Activated naive CD4-positive, alpha-beta T cell treated with anti-CD3 and anti-CD28 coated beads, Interleukin-2, amount 10 ng/mL, durations not matched to agents 7 days and 5 days (primary cell): ENCODE data around the gene IL20.
"Not testable (repeated sequence)": the region's sequence is repeated elsewhere in the genome, so short reads cannot be mapped to it uniquely, and the experiment has no call there.

Experiments used
- CTCF ChIA-PET: fragments of 350-600 bp; sonication (Branson Sonifier 250); formaldehyde crosslinking; loops from one replicate; lab custom pipeline; 2021; ENCODE audit warnings: antibody characterized with exemption; lab: Charles Lee
- DNase-seq: peaks from one replicate; pipeline ENCODE4 v3.0.0-alpha.2; 2020
- H3K27ac Mint-ChIP-seq: one replicate; pipeline ENCODE4 v1.8.0; 2021; ENCODE audit warnings: mild to moderate bottlenecking, moderate library complexity, mixed read lengths
- H3K27me3 Mint-ChIP-seq: one replicate; pipeline ENCODE4 v1.8.0; 2021; ENCODE audit warnings: mild to moderate bottlenecking, mixed read lengths
- H3K36me3 Mint-ChIP-seq: one replicate; pipeline ENCODE4 v1.8.0; 2021; ENCODE audit warnings: mixed read lengths
- H3K4me1 Mint-ChIP-seq: one replicate; pipeline ENCODE4 v1.8.0; 2021; ENCODE audit warnings: mixed read lengths
- H3K4me3 Mint-ChIP-seq: one replicate; pipeline ENCODE4 v1.8.0; 2021; ENCODE audit warnings: mild to moderate bottlenecking, moderate library complexity, mixed read lengths
- H3K9me3 Mint-ChIP-seq: one replicate; pipeline ENCODE4 v1.8.0; 2021; ENCODE audit warnings: mixed read lengths

IL20 gene

GRCh38 chr1:206851341-206852010, 13.9 kb upstream of the IL20 start:
- Mint-ChIP-seq H3K36me3 (peaks cover 2% of the 10 kb centered on the region), H3K9me3 (peaks cover 3% of the 10 kb centered on the region), H3K4me1 (peaks cover 11% of the 10 kb centered on the region), H3K27me3 (peaks cover 49% of the 10 kb centered on the region), H3K4me3 (no peak overlapping the region), H3K27ac (no peak overlapping the region)
- CTCF ChIA-PET: no interaction called here
- DNase-seq: no peak

DNA sequence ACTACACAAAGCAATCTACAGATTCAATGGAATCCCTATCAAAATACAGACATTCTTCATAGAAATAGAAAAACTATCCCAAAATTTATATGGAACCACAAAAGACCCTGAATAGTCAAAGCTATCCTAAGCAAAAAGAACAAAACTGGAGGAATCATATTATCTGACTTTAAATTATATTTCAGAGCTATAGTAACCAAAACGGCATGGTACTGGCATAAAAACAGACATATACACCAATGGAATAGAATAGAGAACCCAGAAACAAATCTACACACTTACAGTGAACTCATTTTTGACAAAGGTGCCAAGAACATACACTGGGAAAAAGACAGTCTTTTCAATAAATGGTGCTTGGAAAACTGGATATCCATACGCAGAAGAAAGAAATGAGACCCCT, 12.8 kb upstream of the IL20 start:
- not testable (repeated sequence) for H3K9me3 Mint-ChIP-seq, DNase-seq, H3K4me3 Mint-ChIP-seq, H3K27ac Mint-ChIP-seq, H3K36me3 Mint-ChIP-seq
- CTCF ChIA-PET: interaction anchor here (1.1 to 1.5 kb wide), 2 partner anchors 22 to 118 kb away, joined by 3 read pairs; no protein-coding TSS in a partner anchor
- Mint-ChIP-seq H3K27me3 (peaks cover 47% of the 10 kb centered on the region), H3K4me1 (peaks cover 19% of the 10 kb centered on the region)

DNA sequence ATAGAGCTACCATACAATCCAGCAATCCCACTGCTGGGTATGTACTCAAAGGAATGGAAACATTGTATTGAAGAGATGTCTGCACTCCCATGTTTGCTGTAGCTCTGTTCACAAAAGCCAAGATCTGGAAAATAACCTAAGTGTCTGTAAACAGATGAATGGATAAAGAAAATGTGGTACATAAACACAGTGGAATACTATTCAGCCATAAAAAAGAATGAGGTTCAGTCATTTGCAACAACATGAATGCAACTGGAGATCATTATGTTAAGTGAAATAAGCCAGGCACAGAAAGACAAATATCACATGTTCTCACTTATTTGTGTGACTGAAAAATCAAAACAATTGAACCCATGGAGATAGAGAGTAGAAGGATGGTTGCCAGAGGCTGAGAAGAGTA, 11.7 kb upstream of the IL20 start:
- CTCF ChIA-PET: interaction anchor here (1.1 kb wide), 1 partner anchor 119 kb away, joined by 3 read pairs; no protein-coding TSS in a partner anchor

GRCh38 chr1:206854401-206855129, 10.9 kb upstream of the IL20 start:
- H3K9me3 Mint-ChIP-seq: peaks cover 5% of the 10 kb centered on the region
- H3K27ac Mint-ChIP-seq: no peak overlapping the region
- peaks cover 32% of the 10 kb centered on the region for H3K4me1 Mint-ChIP-seq
- H3K36me3 Mint-ChIP-seq: peaks cover 6% of the 10 kb centered on the region
- CTCF ChIA-PET: interaction anchor here (1.3 to 3.0 kb wide), 2 partner anchors 8 to 19 kb away, joined by 3 to 16 read pairs; no protein-coding TSS in a partner anchor
- no peak overlapping the region for H3K4me3 Mint-ChIP-seq
- no peak for DNase-seq
- peaks cover 37% of the 10 kb centered on the region for H3K27me3 Mint-ChIP-seq

More for the DNA sequence above, 11.7 kb upstream of the IL20 start:
- H3K27me3 Mint-ChIP-seq: peaks cover 43% of the 10 kb centered on the region
- not testable (repeated sequence) for H3K27ac Mint-ChIP-seq, H3K36me3 Mint-ChIP-seq, DNase-seq, H3K9me3 Mint-ChIP-seq, H3K4me3 Mint-ChIP-seq
- peaks cover 24% of the 10 kb centered on the region for H3K4me1 Mint-ChIP-seq

GRCh38 chr1:206855859-206856258, 9.6 kb upstream of the IL20 start:
- DNase-seq: no peak
- peaks cover 8% of the 10 kb centered on the region for H3K36me3 Mint-ChIP-seq
- peaks cover 35% of the 10 kb centered on the region for H3K27me3 Mint-ChIP-seq
- H3K4me3 Mint-ChIP-seq: no peak overlapping the region
- no peak overlapping the region for H3K27ac Mint-ChIP-seq
- peaks cover 5% of the 10 kb centered on the region for H3K9me3 Mint-ChIP-seq
- H3K4me1 Mint-ChIP-seq: peaks cover 38% of the 10 kb centered on the region
- CTCF ChIA-PET: interaction anchor here (1.3 to 3.0 kb wide), 6 partner anchors 9 to 121 kb away, joined by 3 to 16 read pairs (median 6); partner anchors contain the start of gene IL20

GRCh38 chr1:206856674-206857464, 8.6 kb upstream of the IL20 start:
- Mint-ChIP-seq H3K36me3 (peaks cover 6% of the 10 kb centered on the region), H3K27me3 (peaks cover 34% of the 10 kb centered on the region), H3K27ac (no peak overlapping the region), H3K4me1 (peaks cover 38% of the 10 kb centered on the region), H3K9me3 (peaks cover 5% of the 10 kb centered on the region), H3K4me3 (no peak overlapping the region)
- CTCF ChIA-PET: interaction anchor here (0.8 to 3.8 kb wide), 7 partner anchors 8 to 122 kb away, joined by 3 to 19 read pairs (median 6); partner anchors contain the start of gene IL20
- peak; percentile 36 for DNase-seq

GRCh38 chr1:206859082-206859521, 6.3 kb upstream of the IL20 start:
- no peak overlapping the region for H3K4me3 Mint-ChIP-seq
- peaks cover 39% of the 10 kb centered on the region for H3K27me3 Mint-ChIP-seq
- H3K36me3 Mint-ChIP-seq: peaks cover 6% of the 10 kb centered on the region
- CTCF ChIA-PET: interaction anchor here (0.6 to 3.8 kb wide), 9 partner anchors 14 to 316 kb away, joined by 3 to 19 read pairs (median 3); no protein-coding TSS in a partner anchor
- H3K4me1 Mint-ChIP-seq: peaks cover 38% of the 10 kb centered on the region
- H3K27ac Mint-ChIP-seq: peak overlapping the region; percentile 77
- peak; percentile 27 for DNase-seq
- H3K9me3 Mint-ChIP-seq: peaks cover 2% of the 10 kb centered on the region

GRCh38 chr1:206860165-206860564, 5.3 kb upstream of the IL20 start:
- Mint-ChIP-seq H3K27me3 (peaks cover 37% of the 10 kb centered on the region), H3K27ac (no peak overlapping the region), H3K9me3 (peaks cover 2% of the 10 kb centered on the region), H3K4me1 (peaks cover 42% of the 10 kb centered on the region), H3K4me3 (no peak overlapping the region), H3K36me3 (peaks cover 6% of the 10 kb centered on the region)
- CTCF ChIA-PET: interaction anchor here (1.1 to 3.8 kb wide), 5 partner anchors 13 to 126 kb away, joined by 3 to 19 read pairs (median 4); no protein-coding TSS in a partner anchor
- DNase-seq: no peak

- CTCF ChIA-PET: interaction anchor here (1.0 to 5.1 kb wide), 4 partner anchors 46 to 54 kb away, joined by 3 to 40 read pairs (median 22); no protein-coding TSS in a partner anchor
- no peak overlapping the region for H3K4me3 Mint-ChIP-seq
- H3K27me3 Mint-ChIP-seq: peaks cover 51% of the 10 kb centered on the region
- H3K4me1 Mint-ChIP-seq: peaks cover 22% of the 10 kb centered on the region
- H3K36me3 Mint-ChIP-seq: peaks cover 6% of the 10 kb centered on the region
- DNase-seq: no peak
- peaks cover 2% of the 10 kb centered on the region for H3K9me3 Mint-ChIP-seq
- no peak overlapping the region for H3K27ac Mint-ChIP-seq
Measured at GRCh38 chr1:206863266-206863665, 2.2 kb upstream of the IL20 start.

- CTCF ChIA-PET: interaction anchor here (1.0 to 5.1 kb wide), 7 partner anchors 18 to 139 kb away, joined by 3 to 40 read pairs (median 9); no protein-coding TSS in a partner anchor
- no peak overlapping the region for H3K4me3 Mint-ChIP-seq
- no peaks in the 10 kb centered on the region for H3K9me3 Mint-ChIP-seq
- peaks cover 7% of the 10 kb centered on the region for H3K4me1 Mint-ChIP-seq
- H3K27ac Mint-ChIP-seq: no peak overlapping the region
- H3K36me3 Mint-ChIP-seq: no peaks in the 10 kb centered on the region
- peaks cover 68% of the 10 kb centered on the region for H3K27me3 Mint-ChIP-seq
- DNase-seq: no peak
Measured at GRCh38 chr1:206866062-206866461, 639 bp downstream of the IL20 start.

DNA sequence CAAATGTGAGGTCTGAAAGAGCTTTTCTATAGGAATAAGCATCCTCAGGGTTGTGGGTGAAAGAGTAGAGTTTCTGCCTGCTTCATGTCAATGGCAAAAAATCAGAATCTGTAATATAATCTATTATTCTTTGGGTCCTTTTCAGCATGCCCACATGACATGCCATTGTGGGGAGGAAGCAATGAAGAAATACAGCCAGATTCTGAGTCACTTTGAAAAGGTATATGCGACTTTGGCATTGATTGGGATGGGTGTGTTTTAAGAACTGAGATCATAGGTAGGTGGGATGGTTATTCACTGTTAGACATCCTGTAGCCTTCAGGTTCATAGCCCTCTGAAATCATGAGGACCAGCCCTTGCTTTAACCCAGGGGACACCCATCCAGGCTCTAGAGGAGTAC, 1.8 kb downstream of the IL20 start:
- H3K36me3 Mint-ChIP-seq: peaks cover 6% of the 10 kb centered on the region
- CTCF ChIA-PET: interaction anchor here (0.7 to 5.1 kb wide), 7 partner anchors 39 to 185 kb away, joined by 3 to 40 read pairs (median 3); no protein-coding TSS in a partner anchor
- no peak overlapping the region for H3K27ac Mint-ChIP-seq
- H3K27me3 Mint-ChIP-seq: peaks cover 60% of the 10 kb centered on the region
- no peak overlapping the region for H3K4me3 Mint-ChIP-seq
- peaks cover 10% of the 10 kb centered on the region for H3K9me3 Mint-ChIP-seq
- peaks cover 7% of the 10 kb centered on the region for H3K4me1 Mint-ChIP-seq
- no peak for DNase-seq

DNA sequence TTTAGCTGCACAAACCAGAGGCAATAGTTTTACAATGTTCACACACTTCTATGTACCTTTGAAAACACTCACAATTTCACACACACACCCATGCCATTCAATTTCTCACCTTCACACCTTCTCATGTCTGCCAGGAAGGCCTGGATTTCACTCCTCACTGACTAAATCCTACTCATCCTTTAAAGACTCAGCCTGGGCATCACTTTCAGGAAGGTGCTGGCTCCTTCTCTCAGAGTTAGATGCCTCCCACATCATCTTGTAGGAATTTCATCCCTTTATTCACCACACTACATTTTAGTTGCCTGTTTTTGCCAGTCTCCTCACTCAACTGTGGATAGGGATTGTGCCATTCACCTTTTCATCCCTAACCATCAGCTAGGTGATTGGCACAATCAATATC, 2.3 kb downstream of the IL20 start:
- Mint-ChIP-seq H3K27ac (no peak overlapping the region), H3K4me1 (peaks cover 7% of the 10 kb centered on the region), H3K9me3 (peaks cover 14% of the 10 kb centered on the region), H3K36me3 (peaks cover 9% of the 10 kb centered on the region), H3K27me3 (peaks cover 59% of the 10 kb centered on the region), H3K4me3 (no peak overlapping the region)
- CTCF ChIA-PET: interaction anchor here (0.7 to 2.2 kb wide), 7 partner anchors 11 to 185 kb away, joined by 3 to 7 read pairs (median 4); no protein-coding TSS in a partner anchor
- DNase-seq: no peak

GRCh38 chr1:206868264-206868663, 2.8 kb downstream of the IL20 start:
- H3K27ac Mint-ChIP-seq: no peak overlapping the region

More at GRCh38 chr1:206868264-206868663, 2.8 kb downstream of the IL20 start:
- Mint-ChIP-seq H3K4me3 (no peak overlapping the region), H3K36me3 (peaks cover 9% of the 10 kb centered on the region), H3K27me3 (peaks cover 53% of the 10 kb centered on the region), H3K9me3 (peaks cover 19% of the 10 kb centered on the region), H3K4me1 (peaks cover 7% of the 10 kb centered on the region)
- DNase-seq: no peak
- CTCF ChIA-PET: interaction anchor here (1.0 to 2.2 kb wide), 5 partner anchors 11 to 141 kb away, joined by 3 to 7 read pairs (median 6); no protein-coding TSS in a partner anchor
